ENCODE results near the gene ZNF655. TPM values are rescaled to one million over a fixed set of nuclear protein-coding genes. Genes with fewer than 3 reads are reported as not detected.

The ZNF655 gene
- total and polyA plus RNA-seq, 2 experiments from 2014 or later: 39.4 to 76.3 TPM

DNA sequence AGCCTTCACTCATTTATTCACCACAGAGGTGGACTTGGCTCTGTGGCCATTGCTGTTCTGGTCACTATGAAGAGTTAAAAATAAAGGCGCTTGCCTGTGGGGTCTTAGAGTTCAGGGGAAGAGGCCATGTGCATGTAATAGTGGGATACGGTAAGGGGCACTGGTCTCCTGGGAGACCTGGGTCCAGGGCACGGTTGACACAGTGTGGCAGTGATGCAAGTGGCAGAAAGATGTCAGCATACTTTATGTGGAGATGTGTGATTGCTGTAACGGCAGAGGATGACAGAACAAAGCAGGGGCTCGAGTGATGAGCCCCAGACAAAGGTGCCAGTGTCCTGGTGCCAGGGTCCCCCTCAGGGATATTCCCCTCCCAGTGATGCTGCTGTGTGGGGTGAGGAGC lies 66.9 kb downstream of the ZNF655 start:
- no peak for TF ChIP-seq CTCF (IDR thresholded peaks at IDR 0.05; ENCODE audit: poor library complexity)
- TF ChIP-seq EZH2phosphoT487 (IDR thresholded peaks at IDR 0.05; ENCODE audit: low read depth, severe bottlenecking, unreplicated experiment): no peak
- no peak for TF ChIP-seq EZH2 (IDR thresholded peaks at IDR 0.05; ENCODE audit: borderline replicate concordance)
- Histone ChIP-seq H4K20me1 (ENCODE audit: insufficient read depth, poor library complexity, severe bottlenecking) (no peaks in the 10 kb centered on the region), H2AFZ (no peak overlapping the region), H3K4me1 (ENCODE audit: insufficient read depth) (no peaks in the 10 kb centered on the region), H3K9me2 (replicated peaks; ENCODE audit: insufficient read depth) (no peaks in the 10 kb centered on the region), H3K27ac (no peak overlapping the region), H3K9me3 (ENCODE audit: low read depth) (no peaks in the 10 kb centered on the region), H3K36me3 (replicated peaks; ENCODE audit: insufficient read depth, low read depth) (no peaks in the 10 kb centered on the region), H3K27me3 (no peaks in the 10 kb centered on the region), H3K4me2 (no peak overlapping the region), H3K4me3 (no peak overlapping the region), H3K79me2 (peaks cover 7% of the 10 kb centered on the region)
- no peak for DNase-seq (ENCODE audit: low spot score)
- WGBS (ENCODE audit: low lambda C conversion rate, missing lambda C conversion rate): 96% methylated on average over 5 of the region's 5 CpGs

GRCh38 chr7:99625961-99626360 lies 67.5 kb downstream of the ZNF655 start:
- H3K4me2 ChIP-seq: no peak overlapping the region
- H2AFZ ChIP-seq: no peak overlapping the region
- H3K9me3 ChIP-seq (ENCODE audit: low read depth): no peaks in the 10 kb centered on the region
- TF ChIP-seq EZH2phosphoT487 (IDR thresholded peaks at IDR 0.05; ENCODE audit: low read depth, severe bottlenecking, unreplicated experiment) (no peak), CTCF (IDR thresholded peaks at IDR 0.05; ENCODE audit: poor library complexity) (no peak), EZH2 (IDR thresholded peaks at IDR 0.05; ENCODE audit: borderline replicate concordance) (no peak)
- H4K20me1 ChIP-seq (ENCODE audit: insufficient read depth, poor library complexity, severe bottlenecking): no peaks in the 10 kb centered on the region
- H3K79me2 ChIP-seq: peaks cover 3% of the 10 kb centered on the region
- no peak overlapping the region for H3K4me3 ChIP-seq
- H3K27me3 ChIP-seq: no peaks in the 10 kb centered on the region
- no peaks in the 10 kb centered on the region for H3K4me1 ChIP-seq (ENCODE audit: insufficient read depth)
- H3K27ac ChIP-seq: no peak overlapping the region
- H3K9me2 ChIP-seq (replicated peaks; ENCODE audit: insufficient read depth): no peaks in the 10 kb centered on the region
- no peaks in the 10 kb centered on the region for H3K36me3 ChIP-seq (replicated peaks; ENCODE audit: insufficient read depth, low read depth)
- WGBS (ENCODE audit: low lambda C conversion rate, missing lambda C conversion rate): 94% methylated on average over 4 of the region's 4 CpGs
- DNase-seq (ENCODE audit: low spot score): no peak

Other genes starting within 250 kb of the ZNF655 start
- 158 and 166 TPM in 2 replicates for gene ARPC1A, start 232.7 kb upstream of the ZNF655 start, total RNA-seq
- gene ARPC1A, start 232.7 kb upstream of the ZNF655 start, polyA plus RNA-seq: 190 and 194 TPM in 2 replicates
- gene ARPC1B, start 183.9 kb upstream of the ZNF655 start, total RNA-seq: 139 and 153 TPM in 2 replicates
- gene ARPC1B, start 183.9 kb upstream of the ZNF655 start, polyA plus RNA-seq: 199 and 205 TPM in 2 replicates
- gene PDAP1, start 150.0 kb upstream of the ZNF655 start, total RNA-seq: 93.9 and 110 TPM in 2 replicates
- 52.6 and 76.5 TPM in 2 replicates for gene PDAP1, start 150.0 kb upstream of the ZNF655 start, polyA plus RNA-seq
- 77.5 and 87.7 TPM in 2 replicates for gene BUD31, start 149.7 kb upstream of the ZNF655 start, total RNA-seq
- gene BUD31, start 149.7 kb upstream of the ZNF655 start, polyA plus RNA-seq: 233 and 235 TPM in 2 replicates
- gene PTCD1, start 119.8 kb upstream of the ZNF655 start, total RNA-seq: 9.2 and 11.3 TPM in 2 replicates
- 7.0 and 10.8 TPM in 2 replicates for gene PTCD1, start 119.8 kb upstream of the ZNF655 start, polyA plus RNA-seq
- gene CPSF4, start 119.7 kb upstream of the ZNF655 start, total RNA-seq: 25.3 and 37.6 TPM in 2 replicates
- 35.1 and 41.1 TPM in 2 replicates for gene CPSF4, start 119.7 kb upstream of the ZNF655 start, polyA plus RNA-seq
- gene ATP5MF, start 92.5 kb upstream of the ZNF655 start, total RNA-seq: 2,783 and 3,615 TPM in 2 replicates
- gene ATP5MF, start 92.5 kb upstream of the ZNF655 start, polyA plus RNA-seq: 785 and 822 TPM in 2 replicates
- 7.0 and 11.3 TPM in 2 replicates for gene ZNF789, start 85.8 kb upstream of the ZNF655 start, total RNA-seq
- gene ZNF789, start 85.8 kb upstream of the ZNF655 start, polyA plus RNA-seq: 5.5 and 8.1 TPM in 2 replicates
- 19.4 and 23.8 TPM in 2 replicates for gene ZNF394, start 58.4 kb upstream of the ZNF655 start, total RNA-seq
- gene ZNF394, start 58.4 kb upstream of the ZNF655 start, polyA plus RNA-seq: 17.2 and 18.4 TPM in 2 replicates
- 10.6 and 11.3 TPM in 2 replicates for gene ZKSCAN5, start 54.0 kb upstream of the ZNF655 start, total RNA-seq
- 6.2 and 6.9 TPM in 2 replicates for gene ZKSCAN5, start 54.0 kb upstream of the ZNF655 start, polyA plus RNA-seq
- 6.3 and 7.2 TPM in 2 replicates for gene FAM200A, start 6.5 kb upstream of the ZNF655 start, total RNA-seq
- 3.7 and 4.4 TPM in 2 replicates for gene FAM200A, start 6.5 kb upstream of the ZNF655 start, polyA plus RNA-seq
- 0.20 and 0.24 TPM in 2 replicates for gene TMEM225B, start 39.6 kb downstream of the ZNF655 start, total RNA-seq
- gene TMEM225B, start 39.6 kb downstream of the ZNF655 start, polyA plus RNA-seq: 0.12 and 1.8 TPM in 2 replicates
- 11.4 and 18.8 TPM in 2 replicates for gene ZSCAN25, start 58.3 kb downstream of the ZNF655 start, total RNA-seq
- 8.4 and 11.4 TPM in 2 replicates for gene ZSCAN25, start 58.3 kb downstream of the ZNF655 start, polyA plus RNA-seq
- gene CYP3A5, start 121.4 kb downstream of the ZNF655 start, total RNA-seq: 279 and 345 TPM in 2 replicates
- 194 and 228 TPM in 2 replicates for gene CYP3A5, start 121.4 kb downstream of the ZNF655 start, polyA plus RNA-seq
- 770 and 803 TPM in 2 replicates for gene CYP3A7, start 176.6 kb downstream of the ZNF655 start, total RNA-seq
- gene CYP3A7, start 176.6 kb downstream of the ZNF655 start, polyA plus RNA-seq: 311 and 444 TPM in 2 replicates
- 29.8 and 43.4 TPM in 2 replicates for gene CYP3A4, start 225.5 kb downstream of the ZNF655 start, total RNA-seq
- 25.6 and 42.2 TPM in 2 replicates for gene CYP3A4, start 225.5 kb downstream of the ZNF655 start, polyA plus RNA-seq

Data from hepatocyte (in vitro differentiated cells).